GM21529 (cell line): ENCODE results near the gene NPY5R.

Experiments used
- ATAC-seq: cut with Tn5 transposase; IDR thresholded peaks from one replicate; pipeline ENCODE4 v1.9.1; 2021; ENCODE audit not compliant: unreplicated experiment

Gene NPY5R

GRCh38 chr4:163384926-163385325 is 41.2 kb downstream of the NPY5R start:
- ATAC-seq, result no peak

- ATAC-seq, result no peak
Measured at GRCh38 chr4:163385466-163385865, 41.8 kb downstream of the NPY5R start.

- no peak for ATAC-seq
Measured at GRCh38 chr4:163391756-163392155, 48.1 kb downstream of the NPY5R start.

GRCh38 chr4:163392328-163392727 is 48.6 kb downstream of the NPY5R start:
- no peak for ATAC-seq

- no peak for ATAC-seq
Measured at GRCh38 chr4:163393471-163393870, 49.8 kb downstream of the NPY5R start.

- ATAC-seq, result no peak
Measured at GRCh38 chr4:163395055-163395454, 51.4 kb downstream of the NPY5R start.

- ATAC-seq, result no peak
Measured at GRCh38 chr4:163395758-163396157, 52.1 kb downstream of the NPY5R start.

GRCh38 chr4:163398238-163398637 is 54.5 kb downstream of the NPY5R start:
- no peak for ATAC-seq

- ATAC-seq, result no peak
Measured at GRCh38 chr4:163400911-163401310, 57.2 kb downstream of the NPY5R start.
